Measurements from ENCODE around the gene NCS1.
"Not testable (repeated sequence)": the region's sequence is repeated elsewhere in the genome, so short reads cannot be mapped to it uniquely, and the experiment has no call there.

The NCS1 gene

DNA sequence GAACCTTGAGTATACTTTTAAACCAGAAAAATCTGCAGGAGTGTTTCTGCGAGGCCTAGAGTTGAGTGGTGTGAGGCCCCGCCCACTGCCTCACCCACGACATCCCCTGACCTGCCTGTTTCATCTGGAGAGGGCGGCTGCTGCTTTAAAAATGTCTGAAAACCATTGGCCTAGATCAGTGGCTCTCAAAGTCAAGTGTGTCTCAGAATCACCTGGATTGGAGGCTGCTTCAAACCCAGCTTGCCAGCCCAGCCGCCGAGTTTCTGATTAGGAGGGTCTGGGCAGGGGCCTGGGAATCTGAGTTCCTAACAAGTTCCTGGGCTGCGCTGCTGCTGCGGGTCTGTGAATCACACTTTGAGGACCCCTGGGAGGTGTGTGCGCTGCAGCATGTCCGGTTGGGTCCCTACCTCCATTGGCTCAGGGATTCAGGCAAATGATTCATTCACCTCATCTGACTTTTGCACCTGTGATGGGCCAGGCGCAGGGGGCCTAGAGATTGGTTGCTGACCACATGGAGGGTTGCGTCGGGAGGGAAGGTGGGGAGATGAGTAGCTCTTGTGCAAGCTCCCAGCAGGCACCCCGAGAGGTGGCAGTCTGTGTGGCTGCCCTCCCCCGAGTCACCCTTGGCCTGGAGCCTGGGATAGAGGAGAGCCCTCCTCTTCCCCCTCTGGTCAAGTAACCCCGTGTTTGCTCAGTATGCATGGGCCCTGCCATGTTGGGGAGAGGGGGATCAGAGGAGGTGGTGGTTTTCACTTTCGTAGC lies 65.7 kb downstream of the NCS1 start:
- no peak for DNase-seq (ENCODE audit: low read depth)

DNA sequence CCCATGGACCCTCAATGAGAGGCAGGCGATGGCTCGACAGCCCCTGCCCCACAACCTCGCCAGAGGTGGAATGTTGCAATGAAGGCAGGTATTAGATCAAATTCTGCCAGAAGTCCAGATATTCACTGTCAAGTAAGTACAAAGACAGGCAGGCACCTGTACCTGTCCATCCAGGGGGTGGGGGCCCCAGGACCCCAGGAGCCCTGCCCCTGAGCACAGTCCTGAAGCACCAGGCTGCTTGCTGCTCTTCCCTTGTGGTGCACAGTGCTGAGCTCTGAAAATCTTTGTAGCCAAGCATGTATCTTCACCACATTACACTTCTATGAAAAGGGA lies 67.1 kb downstream of the NCS1 start:
- DNase-seq (ENCODE audit: low read depth), result no peak

DNA sequence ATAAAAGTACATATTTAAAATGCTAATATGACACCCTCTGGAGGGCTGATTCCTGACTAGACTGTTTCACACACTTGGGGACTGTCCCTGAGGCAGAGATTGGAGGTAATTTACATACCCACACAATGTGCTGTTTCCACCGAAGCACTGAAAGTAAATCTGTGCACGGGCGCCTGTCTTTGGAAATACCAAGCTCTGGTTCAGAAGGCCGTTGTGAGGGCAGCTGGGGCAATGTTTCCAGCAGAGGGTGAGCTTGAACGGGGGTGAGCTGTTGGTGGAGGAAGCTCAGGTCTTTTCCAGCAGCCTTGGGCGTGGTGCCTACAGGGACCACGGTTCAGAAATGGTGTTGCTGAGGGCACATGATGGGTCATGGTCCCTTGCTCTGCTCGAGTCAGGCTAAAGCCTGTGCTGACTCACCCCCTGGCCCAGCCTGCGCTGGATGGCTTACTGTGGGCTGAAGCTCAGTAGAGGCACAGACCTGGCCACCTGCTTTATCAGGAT lies 67.6 kb downstream of the NCS1 start:
- DNase-seq (ENCODE audit: low read depth), result no peak

DNA sequence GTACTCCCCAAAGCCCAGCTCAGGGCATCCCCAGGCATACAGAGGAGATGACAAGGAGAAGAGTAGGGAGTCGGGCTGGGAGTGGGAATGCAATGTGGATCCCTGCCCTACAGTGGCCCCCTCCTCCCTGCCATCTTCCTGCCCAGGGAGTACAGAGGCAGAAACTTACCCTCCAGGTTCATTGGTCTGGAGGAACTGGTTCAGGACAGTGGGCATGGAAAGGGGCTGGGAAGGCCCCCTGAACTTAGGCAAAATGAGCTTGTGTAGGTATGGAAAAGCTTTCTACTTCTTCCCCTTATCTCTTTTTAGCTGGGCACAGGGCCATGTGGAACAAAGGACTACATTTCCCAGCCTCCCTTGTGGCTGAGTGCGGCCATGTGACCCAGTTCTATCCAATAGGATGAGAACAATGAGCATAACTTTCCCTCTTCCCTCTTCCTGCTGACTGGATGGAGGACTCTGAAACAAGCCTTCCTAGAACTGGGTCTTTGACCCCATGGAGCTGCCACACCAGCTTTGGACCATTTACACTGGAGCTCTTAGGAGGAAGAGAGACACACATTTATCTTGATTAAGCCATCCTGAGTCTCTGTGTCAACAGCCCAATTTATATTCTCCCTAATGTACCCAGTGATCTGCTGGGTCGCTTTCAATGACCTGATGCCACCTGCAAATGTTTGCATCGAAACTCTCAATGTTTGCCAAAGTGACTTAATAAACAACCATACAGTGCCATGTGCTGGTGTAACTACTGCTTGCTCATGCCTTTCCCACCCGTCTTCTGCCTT lies 68.4 kb downstream of the NCS1 start:
- no peak for DNase-seq (ENCODE audit: low read depth)

DNA sequence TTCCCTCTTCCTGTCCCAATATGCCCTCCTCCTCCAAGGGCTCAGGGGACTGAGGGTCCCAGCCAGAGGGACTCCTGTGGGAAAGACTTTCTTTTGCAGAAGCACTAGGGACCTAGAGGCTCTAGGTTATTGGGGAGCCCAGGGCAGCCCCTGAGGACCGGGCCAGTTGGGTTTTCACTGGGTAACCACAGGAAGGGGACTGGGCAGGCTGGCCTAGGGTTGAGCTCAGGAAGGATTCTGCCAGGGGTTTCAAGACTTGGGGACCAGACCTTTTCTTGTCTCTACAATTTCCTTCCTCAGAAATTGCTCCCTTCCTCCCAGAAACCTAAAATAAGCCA lies 69.0 kb downstream of the NCS1 start:
- DNase-seq (ENCODE audit: low read depth), result no peak

DNA sequence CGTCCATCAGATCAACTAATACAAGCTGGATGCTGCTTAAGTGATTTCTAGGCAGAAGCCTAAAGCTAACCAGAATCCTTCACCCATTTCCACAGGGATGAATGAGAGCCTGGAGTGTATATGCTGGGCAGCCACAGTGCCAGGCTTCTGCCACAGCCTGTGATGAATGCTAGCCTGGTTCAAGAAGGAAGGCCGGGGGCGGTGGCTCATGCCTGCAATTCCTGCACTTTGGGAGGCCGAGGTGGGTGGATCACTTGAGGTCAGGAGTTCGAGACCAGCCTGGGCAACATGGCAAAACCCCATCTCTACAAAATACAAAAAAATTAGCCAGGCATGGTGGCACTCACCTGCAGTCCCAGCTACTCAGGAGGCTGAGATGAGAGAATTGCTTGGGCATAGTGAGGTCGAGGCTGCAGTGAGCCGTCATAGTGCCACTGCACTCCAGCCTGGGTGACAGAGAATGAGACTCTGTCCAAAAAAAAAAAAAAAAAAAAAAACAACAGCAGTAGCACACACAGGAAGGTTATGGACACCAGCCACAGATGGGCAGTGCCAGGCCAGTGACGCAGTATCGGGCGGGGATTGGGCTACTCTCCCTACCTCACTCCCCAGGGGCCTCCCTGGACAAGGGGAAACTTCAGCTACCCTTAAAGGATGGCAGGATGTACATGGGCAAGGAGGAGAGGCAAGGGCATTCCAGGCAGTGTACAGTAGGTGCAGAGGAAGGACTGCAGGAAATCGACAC lies 70.2 kb downstream of the NCS1 start:
- no peak for DNase-seq (ENCODE audit: low read depth)

DNA sequence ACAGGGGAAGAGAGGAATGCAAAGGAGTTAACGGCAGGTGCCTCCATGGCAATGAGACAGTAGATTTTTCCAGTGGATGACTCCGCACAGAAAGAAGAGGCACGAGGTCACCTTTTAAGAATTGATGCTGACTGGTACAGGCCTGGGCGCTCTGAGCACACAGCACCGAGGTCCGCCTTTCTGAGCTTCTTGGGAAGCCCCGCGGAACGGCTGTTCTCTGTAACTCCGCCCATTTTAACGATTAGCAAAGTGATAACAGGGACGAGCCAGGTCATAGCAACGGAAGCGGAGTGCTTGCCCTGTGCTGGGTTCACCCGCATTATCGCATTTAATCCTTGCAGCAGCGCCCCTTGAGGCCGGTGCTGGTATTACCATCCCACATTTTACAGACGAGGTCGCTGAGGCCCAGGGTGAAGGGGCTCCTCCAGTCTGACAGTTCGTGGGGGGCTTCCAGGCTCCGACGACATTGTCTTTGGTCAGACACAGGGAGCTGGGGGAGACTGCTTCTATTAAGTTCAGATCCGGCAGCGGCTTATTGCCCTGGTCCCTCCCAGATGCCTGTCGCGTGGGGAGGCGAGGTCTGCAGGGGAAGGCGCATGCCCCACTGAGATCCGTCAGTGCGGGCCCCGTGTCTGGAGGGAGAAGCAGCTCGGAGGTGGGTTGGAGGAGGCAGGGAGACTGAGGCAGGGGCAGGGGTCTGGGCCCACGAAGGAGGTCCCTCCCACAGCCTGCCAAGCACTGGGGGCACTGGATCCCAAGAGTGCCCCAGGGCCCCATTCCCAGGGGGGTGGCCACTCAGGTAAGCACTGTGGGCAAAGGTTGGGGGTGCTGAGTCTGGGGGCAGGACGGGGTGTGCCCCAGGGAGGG lies 71.0 kb downstream of the NCS1 start:
- DNase-seq (ENCODE audit: low read depth), result peak; percentile 72

DNA sequence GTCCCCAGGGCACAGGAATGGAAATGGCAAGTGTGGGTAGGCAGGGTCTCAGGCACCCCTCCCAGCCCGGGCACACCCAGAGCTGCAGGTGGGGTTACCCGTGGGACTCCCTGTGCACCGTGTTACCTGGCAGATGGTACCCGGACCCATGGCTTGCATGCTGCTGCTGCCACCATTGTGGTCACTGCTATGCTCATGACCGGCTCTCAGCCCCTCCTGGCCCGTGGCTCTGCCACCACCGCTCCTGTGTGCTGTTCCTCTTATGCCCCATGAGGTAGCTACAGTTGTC lies 71.6 kb downstream of the NCS1 start:
- no peak for DNase-seq (ENCODE audit: low read depth)

DNA sequence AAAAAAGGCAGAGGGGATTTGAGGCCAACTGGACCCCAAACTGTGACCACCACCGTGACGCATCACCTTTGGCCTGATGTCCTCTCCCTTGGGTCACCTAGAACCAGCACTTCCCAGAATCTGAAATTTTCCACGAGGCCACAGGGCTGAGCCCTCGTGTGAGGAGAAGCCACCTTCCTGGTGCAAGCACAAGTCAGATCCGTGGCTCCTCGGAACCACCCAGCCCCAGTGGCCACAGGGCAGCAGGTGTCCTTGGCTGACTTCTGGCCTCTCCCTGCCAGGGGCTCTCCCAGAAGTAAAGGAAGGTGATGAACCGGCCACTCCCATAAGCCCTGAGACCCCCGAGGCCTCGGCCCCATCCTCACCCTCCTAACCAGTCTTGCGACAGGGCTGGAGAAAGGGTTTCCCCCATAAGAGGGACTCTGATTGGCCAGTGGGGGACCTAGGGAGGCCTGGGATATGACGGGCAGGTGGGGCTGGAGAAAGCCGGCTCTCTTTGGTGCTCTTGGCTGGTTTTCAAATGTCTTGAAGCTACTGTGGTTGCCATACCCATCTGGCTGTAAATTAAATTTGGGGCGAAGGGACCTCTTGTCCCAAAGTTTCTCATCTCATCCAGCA lies 72.5 kb downstream of the NCS1 start:
- no peak for DNase-seq (ENCODE audit: low read depth)

DNA sequence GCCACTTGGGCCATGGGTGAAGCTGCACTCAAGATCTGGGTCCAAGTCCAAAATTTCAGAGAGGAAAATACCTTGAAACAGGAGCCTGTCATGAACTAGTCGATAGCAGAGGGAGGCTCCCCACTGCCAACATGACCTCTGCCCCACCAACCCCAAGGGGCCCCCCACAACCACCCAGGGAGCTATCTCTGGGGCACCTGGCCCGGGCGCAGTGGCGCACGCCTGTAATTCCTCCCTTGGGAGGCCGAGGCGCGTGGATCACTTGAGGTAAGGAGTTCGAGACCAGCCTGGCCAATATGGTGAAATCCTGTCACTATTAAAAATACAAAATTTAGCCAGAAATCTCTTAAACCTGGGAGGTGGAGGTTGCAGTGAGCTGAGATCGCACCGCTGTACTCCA lies 73.3 kb downstream of the NCS1 start:
- no peak for DNase-seq (ENCODE audit: low read depth)

DNA sequence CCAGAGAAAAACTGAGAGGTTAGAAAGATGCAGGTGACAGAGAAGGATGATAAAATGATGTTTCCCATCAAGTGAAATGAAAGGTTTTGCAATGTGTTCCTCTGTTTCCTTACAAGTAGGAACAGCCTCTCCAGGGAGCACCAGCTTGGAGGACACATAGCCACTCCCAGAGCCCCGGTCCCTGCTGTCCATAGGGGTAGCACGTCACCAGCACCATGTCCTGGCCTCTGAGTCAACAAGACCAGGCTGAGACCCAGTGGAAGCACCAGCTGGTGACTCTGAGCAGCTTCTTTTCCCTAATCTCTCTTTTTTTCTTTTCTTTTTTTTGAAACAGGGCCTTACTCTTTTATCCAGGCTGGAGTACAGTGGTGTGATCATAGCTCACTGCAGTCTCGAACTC lies 73.9 kb downstream of the NCS1 start:
- DNase-seq (ENCODE audit: low read depth), result no peak

DNA sequence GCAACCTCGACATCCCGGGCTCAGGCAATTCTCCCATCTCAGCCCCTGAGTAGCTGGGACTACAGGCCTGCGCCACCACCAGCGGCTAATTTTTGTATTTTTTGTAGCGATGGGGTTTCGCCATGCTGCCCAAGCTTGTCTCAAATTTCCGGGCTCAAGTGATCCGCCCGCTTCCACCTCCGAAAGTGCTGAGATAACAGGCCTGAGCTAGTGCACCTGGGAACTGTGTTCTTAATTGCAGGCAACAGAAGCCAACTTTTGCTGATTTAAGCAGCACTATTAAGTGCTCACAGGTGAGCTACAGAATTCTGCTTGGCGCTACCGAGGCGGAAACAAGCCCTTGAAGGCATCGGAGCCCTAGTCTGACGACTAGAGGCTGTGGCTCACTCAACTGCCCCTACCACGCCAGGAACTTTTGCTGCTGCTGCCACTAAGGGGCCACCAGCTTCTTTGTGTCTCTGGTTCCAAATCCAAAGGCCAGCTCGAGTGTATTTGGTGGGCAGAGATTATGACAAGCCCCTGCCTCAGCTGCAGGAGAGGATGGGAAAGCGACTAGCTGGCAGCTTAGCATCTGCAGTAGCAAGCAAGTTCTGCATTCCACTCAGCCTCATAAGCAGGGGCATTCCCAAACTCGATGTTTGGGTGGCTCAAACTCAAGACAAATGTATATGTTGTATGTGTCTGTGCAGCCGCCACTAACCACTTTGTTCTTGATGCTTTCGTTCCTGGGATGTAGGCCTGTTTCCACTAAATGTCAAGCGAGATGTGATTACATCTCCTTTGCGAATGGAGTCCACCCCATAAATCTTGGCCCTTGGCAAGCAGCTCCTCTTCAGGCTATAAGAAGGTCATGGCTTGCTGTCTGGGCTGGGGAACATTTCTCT lies 82.8 kb downstream of the NCS1 start:
- DNase-seq (ENCODE audit: low read depth), result no peak

DNA sequence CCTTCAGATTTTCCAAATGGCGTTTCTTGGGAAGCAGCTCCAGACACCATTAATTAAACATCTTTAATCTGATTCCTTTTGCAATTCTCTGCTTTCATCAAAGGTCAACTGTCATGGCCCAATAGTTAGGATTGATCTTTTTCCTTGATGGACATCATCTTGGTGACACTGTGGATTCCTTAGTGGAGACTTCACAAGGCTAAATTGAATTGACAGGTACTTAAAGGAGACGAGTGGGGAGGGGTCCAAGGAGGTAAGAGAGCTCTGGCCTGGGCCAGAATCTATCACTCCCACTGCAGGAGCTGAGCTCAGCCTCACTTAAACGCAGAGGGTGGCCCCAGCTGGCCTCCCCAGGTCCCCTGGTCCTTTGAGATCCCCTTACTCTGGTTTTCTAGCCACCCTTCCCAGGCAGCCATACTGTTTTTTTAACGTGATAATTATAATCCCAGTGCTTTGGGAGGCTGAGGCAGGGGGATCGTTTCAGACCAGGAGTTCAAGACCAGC lies 83.5 kb downstream of the NCS1 start:
- DNase-seq (ENCODE audit: low read depth), result no peak

DNA sequence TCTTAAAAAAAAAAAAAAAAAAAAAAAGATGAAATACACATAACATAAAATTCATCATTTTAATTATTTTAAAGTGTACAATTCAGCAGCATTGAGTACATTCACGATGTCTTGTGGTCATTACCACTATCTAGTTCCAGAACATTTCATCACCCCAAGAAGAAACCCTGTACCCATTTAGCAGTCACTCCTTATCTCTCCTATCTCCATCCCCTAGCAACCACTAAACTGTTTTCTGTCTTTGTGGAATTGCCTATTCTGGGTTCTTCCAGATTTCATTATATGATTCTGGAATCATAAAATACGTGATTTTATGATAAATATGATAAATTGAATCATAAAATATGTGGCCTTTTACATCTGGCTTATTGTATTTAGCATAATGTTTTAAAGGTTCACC lies 84.4 kb downstream of the NCS1 start:
- DNase-seq (ENCODE audit: low read depth), result no peak

DNA sequence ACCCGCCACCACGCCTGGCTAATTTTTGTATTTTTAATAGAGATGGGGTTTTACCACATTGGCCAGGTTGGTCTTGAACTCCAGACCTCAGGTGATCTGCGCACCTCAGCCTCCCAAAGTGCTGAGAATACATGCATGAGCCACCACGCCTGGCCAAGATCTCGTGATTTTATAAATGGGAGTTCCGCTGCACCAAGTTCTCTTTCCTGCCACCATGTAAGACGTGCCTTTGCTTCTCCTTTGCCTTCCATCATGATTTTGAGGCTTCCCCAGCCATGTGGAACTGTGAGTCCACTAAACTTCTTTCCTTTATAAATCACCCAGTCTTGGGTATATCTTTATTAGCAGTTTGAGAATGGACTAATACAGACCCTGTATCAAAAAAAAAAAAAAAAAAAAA lies 85.9 kb downstream of the NCS1 start:
- DNase-seq (ENCODE audit: low read depth), result not testable (repeated sequence)

DNA sequence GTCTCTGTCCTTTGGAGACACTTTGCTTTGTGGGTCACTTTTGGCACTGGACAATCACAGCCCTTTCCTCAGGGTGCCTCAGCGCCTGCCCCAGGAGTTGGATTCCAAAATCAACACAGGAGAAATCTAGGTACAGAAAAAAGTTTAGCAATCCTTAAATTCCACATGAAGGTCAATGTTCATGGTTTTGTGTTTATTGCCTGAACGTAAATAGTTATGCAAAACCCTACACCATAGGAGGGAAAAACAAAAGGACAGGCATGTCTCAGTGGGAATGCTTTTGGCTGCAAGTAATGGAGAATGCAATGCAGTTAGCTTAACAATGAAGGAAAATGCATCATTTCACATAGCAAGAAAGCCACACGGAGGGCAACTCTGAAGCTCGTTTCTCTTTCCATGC lies 86.8 kb downstream of the NCS1 start:
- DNase-seq (ENCODE audit: low read depth), result no peak

DNA sequence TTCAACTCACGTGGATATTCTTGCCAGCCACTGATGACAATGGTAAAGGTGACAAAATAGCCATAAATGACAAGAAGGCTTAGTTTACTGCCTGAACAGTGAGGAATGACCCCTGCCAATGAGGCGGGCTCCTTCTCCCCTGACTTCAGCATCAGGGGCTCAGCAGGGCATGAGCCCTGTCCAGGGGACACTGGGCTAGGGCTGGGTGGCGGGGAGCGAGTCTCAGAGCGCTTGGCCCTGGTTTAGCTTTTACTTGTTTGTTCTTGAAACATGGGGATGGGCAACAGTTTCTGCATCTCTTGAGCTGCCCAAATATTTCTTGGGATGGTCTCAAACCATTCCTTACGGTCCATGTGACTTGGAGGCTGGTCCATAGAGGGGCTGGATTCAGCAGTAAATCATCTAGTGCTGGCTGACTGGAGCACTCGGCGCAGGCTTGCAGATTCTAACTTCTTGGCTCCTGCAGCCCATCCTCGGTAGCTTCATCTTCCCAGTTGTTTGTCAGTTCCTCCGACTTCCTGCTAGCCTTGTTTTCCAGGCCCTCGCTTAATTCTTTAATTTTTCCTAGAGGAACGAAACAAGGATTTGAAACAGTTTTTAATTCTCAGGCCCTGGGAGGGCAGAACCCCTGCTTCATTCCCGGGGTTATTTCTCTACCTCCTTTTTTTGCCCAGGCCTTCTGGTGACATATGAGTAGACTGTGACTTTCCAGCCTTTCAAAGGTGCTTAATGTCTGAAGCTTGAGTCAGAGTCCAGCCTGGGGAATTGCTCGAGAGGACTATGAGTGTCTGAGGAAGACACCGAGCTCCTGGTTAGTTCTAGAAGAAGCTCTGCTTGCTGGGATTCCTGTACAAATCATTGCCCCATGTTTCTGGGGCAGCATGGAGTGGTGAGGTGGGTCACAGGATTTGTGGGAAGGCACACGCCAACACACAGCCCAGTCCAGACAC lies 88.9 kb downstream of the NCS1 start:
- DNase-seq (ENCODE audit: low read depth), result no peak

DNA sequence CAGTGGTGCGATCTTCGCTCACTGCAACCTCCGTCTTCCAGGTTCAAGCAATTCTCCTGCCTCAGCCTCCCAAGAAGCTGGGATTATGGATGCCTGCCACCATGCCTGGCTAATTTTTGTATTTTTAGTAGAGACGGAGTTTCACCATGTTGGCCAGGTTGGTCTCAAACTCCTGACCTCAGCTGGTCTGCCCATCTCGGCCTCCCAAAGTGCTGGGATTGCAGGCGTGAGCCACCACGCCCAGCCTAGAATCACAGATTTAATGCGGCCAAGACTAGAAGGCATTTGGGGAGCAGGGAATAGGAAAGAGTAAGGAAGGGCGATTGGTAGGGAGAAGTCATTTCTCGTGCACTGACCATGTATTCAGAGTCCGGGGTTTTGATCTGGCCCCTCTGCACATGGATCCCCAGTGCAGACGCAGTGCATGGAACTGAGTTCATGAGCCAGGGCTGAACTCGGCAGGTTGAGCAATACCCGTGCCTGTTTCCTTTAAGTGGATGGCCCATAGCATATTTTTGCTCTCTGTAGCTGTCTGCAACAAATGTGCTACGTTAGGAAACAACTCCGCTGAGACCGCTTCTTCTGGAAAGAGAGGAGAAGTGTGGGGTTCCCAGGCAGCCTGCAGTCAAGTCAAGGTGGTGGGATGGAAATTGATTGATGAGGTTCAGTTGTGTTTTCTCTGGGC lies 90.0 kb downstream of the NCS1 start:
- no peak for DNase-seq (ENCODE audit: low read depth)

DNA sequence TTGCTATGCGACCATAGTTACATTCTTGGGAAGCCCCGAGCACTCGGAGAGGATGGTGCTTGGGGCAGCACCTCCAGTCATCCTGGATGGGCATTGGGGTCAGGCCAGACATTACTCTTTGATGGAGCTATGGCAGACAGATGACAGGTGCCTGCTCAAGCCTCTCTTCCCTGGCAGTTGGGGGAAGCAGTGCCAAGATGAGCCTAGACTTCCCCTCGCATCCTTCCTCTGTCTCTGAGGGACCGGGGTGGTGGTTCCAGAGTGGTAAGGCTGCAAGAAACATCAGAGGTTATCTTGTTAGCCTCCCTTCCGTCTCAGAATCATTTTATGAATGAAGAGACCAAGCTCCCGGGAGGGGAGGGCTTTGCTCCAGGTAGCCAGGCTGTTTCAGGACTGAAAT lies 90.6 kb downstream of the NCS1 start:
- no peak for DNase-seq (ENCODE audit: low read depth)
